Stimulated activated effector memory CD8-positive, alpha-beta T cell treated with anti-CD3 and anti-CD28 coated beads, Interleukin-12 subunit alpha, Interleukin-12 subunit beta, amount 100 ng/mL, for 72 hours (primary cell): ENCODE measurements around the gene TRPV5.

Experiments
- ATAC-seq: fragments of 150-1000 bp; cut with Tn5 transposase; 2 replicates; pipeline ENCODE4 v1.10.0; 2021
- DNase-seq, 2 donors: peaks; one replicate each; pipeline ENCODE4 v3.0.0; 2021 to 2022; ENCODE audit warnings: low spot score in 2 of 2
- H3K27ac Mint-ChIP-seq: one replicate; pipeline ENCODE4 v1.8.0; 2022; ENCODE audit warnings: mild to moderate bottlenecking, mixed read lengths
- H3K36me3 Mint-ChIP-seq: one replicate; pipeline ENCODE4 v1.8.0; 2022; ENCODE audit warnings: mild to moderate bottlenecking, mixed read lengths
- H3K4me1 Mint-ChIP-seq: one replicate; pipeline ENCODE4 v1.8.0; 2022; ENCODE audit warnings: mixed read lengths
- H3K4me3 Mint-ChIP-seq: one replicate; pipeline ENCODE4 v1.8.0; 2022; ENCODE audit warnings: mild to moderate bottlenecking, mixed read lengths
- H3K9me3 Mint-ChIP-seq: one replicate; pipeline ENCODE4 v1.8.0; 2022; ENCODE audit warnings: mixed read lengths

TRPV5 gene

GRCh38 chr7:142950235-142950634 is 16.7 kb upstream of the TRPV5 start:
- no peaks in the 10 kb centered on the region for H3K36me3 Mint-ChIP-seq
- H3K9me3 Mint-ChIP-seq, result peaks cover 9% of the 10 kb centered on the region
- H3K4me1 Mint-ChIP-seq, result no peaks in the 10 kb centered on the region
- ATAC-seq (no peak), DNase-seq (no peak)
- no peak overlapping the region for H3K4me3 Mint-ChIP-seq
- no peak overlapping the region for H3K27ac Mint-ChIP-seq

- Mint-ChIP-seq H3K4me3 (no peak overlapping the region), H3K4me1 (no peaks in the 10 kb centered on the region), H3K36me3 (no peaks in the 10 kb centered on the region), H3K27ac (no peak overlapping the region), H3K9me3 (peaks cover under 1% of the 10 kb centered on the region)
- ATAC-seq, result no peak
- DNase-seq, result no peak
Observed at GRCh38 chr7:142948603-142949002, 15.1 kb upstream of the TRPV5 start.

GRCh38 chr7:142945001-142945400 is 11.5 kb upstream of the TRPV5 start:
- Mint-ChIP-seq H3K27ac (no peak overlapping the region), H3K9me3 (no peaks in the 10 kb centered on the region), H3K4me1 (no peaks in the 10 kb centered on the region), H3K4me3 (no peak overlapping the region), H3K36me3 (no peaks in the 10 kb centered on the region)
- ATAC-seq (no peak), DNase-seq (no peak)

GRCh38 chr7:142943706-142944268 is 10.2 kb upstream of the TRPV5 start:
- Mint-ChIP-seq H3K4me3 (no peak overlapping the region), H3K27ac (no peak overlapping the region), H3K9me3 (no peaks in the 10 kb centered on the region), H3K36me3 (no peaks in the 10 kb centered on the region), H3K4me1 (no peaks in the 10 kb centered on the region)
- DNase-seq, result no peak
- ATAC-seq, result peak; percentile 5

GRCh38 chr7:142942746-142943145 is 9.2 kb upstream of the TRPV5 start:
- H3K4me1 Mint-ChIP-seq, result no peaks in the 10 kb centered on the region
- H3K27ac Mint-ChIP-seq, result no peak overlapping the region
- H3K36me3 Mint-ChIP-seq, result no peaks in the 10 kb centered on the region
- H3K4me3 Mint-ChIP-seq, result no peak overlapping the region
- no peak for DNase-seq
- H3K9me3 Mint-ChIP-seq, result no peaks in the 10 kb centered on the region
- ATAC-seq, result no peak

- H3K4me1 Mint-ChIP-seq, result no peaks in the 10 kb centered on the region
- no peaks in the 10 kb centered on the region for H3K36me3 Mint-ChIP-seq
- DNase-seq (no peak), ATAC-seq (no peak)
- no peak overlapping the region for H3K4me3 Mint-ChIP-seq
- H3K27ac Mint-ChIP-seq, result no peak overlapping the region
- no peaks in the 10 kb centered on the region for H3K9me3 Mint-ChIP-seq
Observed at GRCh38 chr7:142941541-142941940, 8.0 kb upstream of the TRPV5 start.

- no peaks in the 10 kb centered on the region for H3K4me1 Mint-ChIP-seq
Observed at GRCh38 chr7:142940966-142941535, 7.5 kb upstream of the TRPV5 start.

GRCh38 chr7:142939226-142939910 is 5.8 kb upstream of the TRPV5 start, which contains the start of gene LLCFC1:
Gene LLCFC1, plus strand, starts transcription at chr7:142939484. Its CDS starts 138 bp downstream, at chr7:142939622.
- Mint-ChIP-seq H3K36me3 (no peaks in the 10 kb centered on the region), H3K4me3 (no peak within 1 kb of the TSS), H3K4me1 (no peaks in the 10 kb centered on the region), H3K9me3 (no peaks in the 10 kb centered on the region), H3K27ac (no peak within 1 kb of the TSS)
- DNase-seq, result no peak
- ATAC-seq, result peak; percentile 39

More at GRCh38 chr7:142940966-142941535, 7.5 kb upstream of the TRPV5 start:
- Mint-ChIP-seq H3K4me3 (no peak overlapping the region), H3K27ac (no peak overlapping the region), H3K36me3 (no peaks in the 10 kb centered on the region), H3K9me3 (no peaks in the 10 kb centered on the region)
- ATAC-seq (no peak), DNase-seq (no peak)

GRCh38 chr7:142938611-142939010 is 5.1 kb upstream of the TRPV5 start:
- Mint-ChIP-seq H3K27ac (no peak overlapping the region), H3K4me3 (no peak overlapping the region), H3K4me1 (peaks cover 1% of the 10 kb centered on the region), H3K9me3 (no peaks in the 10 kb centered on the region), H3K36me3 (no peaks in the 10 kb centered on the region)
- DNase-seq (no peak), ATAC-seq (no peak)

GRCh38 chr7:142935941-142936565 is 2.5 kb upstream of the TRPV5 start:
- H3K27ac Mint-ChIP-seq, result no peak overlapping the region
- H3K4me1 Mint-ChIP-seq, result peaks cover 6% of the 10 kb centered on the region
- H3K4me3 Mint-ChIP-seq, result no peak overlapping the region
- DNase-seq (no peak), ATAC-seq (no peak)
- no peaks in the 10 kb centered on the region for H3K9me3 Mint-ChIP-seq
- no peaks in the 10 kb centered on the region for H3K36me3 Mint-ChIP-seq

GRCh38 chr7:142934056-142934455 is 510 bp upstream of the TRPV5 start:
- no peak for ATAC-seq
- DNase-seq, result no peak
- Mint-ChIP-seq H3K4me3 (no peak overlapping the region), H3K36me3 (no peaks in the 10 kb centered on the region), H3K9me3 (no peaks in the 10 kb centered on the region), H3K27ac (no peak overlapping the region), H3K4me1 (peaks cover 6% of the 10 kb centered on the region)

GRCh38 chr7:142933092-142933475 is 462 bp downstream of the TRPV5 start:
- no peak for DNase-seq
- Mint-ChIP-seq H3K4me1 (peaks cover 6% of the 10 kb centered on the region), H3K27ac (no peak overlapping the region), H3K9me3 (no peaks in the 10 kb centered on the region), H3K4me3 (no peak overlapping the region), H3K36me3 (no peaks in the 10 kb centered on the region)
- ATAC-seq, result no peak

GRCh38 chr7:142932386-142933091 is 1.0 kb downstream of the TRPV5 start:
- Mint-ChIP-seq H3K4me1 (peaks cover 6% of the 10 kb centered on the region), H3K27ac (no peak overlapping the region), H3K4me3 (no peak overlapping the region), H3K9me3 (no peaks in the 10 kb centered on the region), H3K36me3 (no peaks in the 10 kb centered on the region)
- ATAC-seq, result no peak
- no peak for DNase-seq

- ATAC-seq (no peak), DNase-seq (no peak)
- Mint-ChIP-seq H3K4me3 (no peak overlapping the region), H3K9me3 (no peaks in the 10 kb centered on the region), H3K36me3 (no peaks in the 10 kb centered on the region), H3K27ac (no peak overlapping the region), H3K4me1 (peaks cover 6% of the 10 kb centered on the region)
Observed at GRCh38 chr7:142930126-142930730, 3.3 kb downstream of the TRPV5 start.

- H3K4me3 Mint-ChIP-seq, result no peak overlapping the region
- no peaks in the 10 kb centered on the region for H3K36me3 Mint-ChIP-seq
Observed at GRCh38 chr7:142927949-142928348, 5.6 kb downstream of the TRPV5 start.

More at GRCh38 chr7:142927949-142928348, 5.6 kb downstream of the TRPV5 start:
- no peak for ATAC-seq
- H3K27ac Mint-ChIP-seq, result no peak overlapping the region
- no peaks in the 10 kb centered on the region for H3K4me1 Mint-ChIP-seq
- no peaks in the 10 kb centered on the region for H3K9me3 Mint-ChIP-seq
- DNase-seq, result no peak
